GM10266 (cell line): Measurements from ENCODE around the gene NUPR1.
"Not testable (repeated sequence)": the region's sequence is repeated elsewhere in the genome, so short reads cannot be mapped to it uniquely, and the experiment has no call there.

Source experiments
- DNase-seq: peaks from one replicate; pipeline ENCODE4 v3.0.0; 2012; ENCODE audit errors: extremely low spot score
- TF ChIP-seq, protein P1 (sequence below): IDR thresholded peaks from 2 replicates; pipeline ENCODE4 v1.5.1; 2012; ENCODE audit warnings: mild to moderate bottlenecking, low read depth; ENCODE audit not compliant: control insufficient read depth, insufficient read depth; ENCODE audit errors: missing control alignments

The NUPR1 gene

DNA sequence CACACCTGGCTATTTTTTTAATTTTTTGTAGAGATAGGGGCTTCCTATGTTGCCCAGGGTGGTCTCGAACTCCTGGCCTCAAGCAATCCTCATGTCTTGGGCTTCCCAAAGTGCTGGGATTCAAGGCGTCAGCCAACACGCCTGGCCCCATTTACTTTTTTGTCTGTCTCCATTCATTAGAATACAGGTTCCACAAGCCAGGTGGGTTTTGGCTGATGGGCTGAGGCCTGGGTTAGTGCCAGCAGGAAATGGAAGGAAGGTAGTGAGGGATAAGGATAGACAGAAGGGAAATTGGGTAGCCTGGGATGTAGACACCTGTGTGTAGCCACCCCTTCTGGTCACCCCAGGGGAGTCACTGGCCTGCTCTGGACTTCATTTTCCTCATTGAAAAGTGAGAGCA lies 27.7 kb downstream of the NUPR1 start:
- no peak for DNase-seq
- TF ChIP-seq, protein P1, sequence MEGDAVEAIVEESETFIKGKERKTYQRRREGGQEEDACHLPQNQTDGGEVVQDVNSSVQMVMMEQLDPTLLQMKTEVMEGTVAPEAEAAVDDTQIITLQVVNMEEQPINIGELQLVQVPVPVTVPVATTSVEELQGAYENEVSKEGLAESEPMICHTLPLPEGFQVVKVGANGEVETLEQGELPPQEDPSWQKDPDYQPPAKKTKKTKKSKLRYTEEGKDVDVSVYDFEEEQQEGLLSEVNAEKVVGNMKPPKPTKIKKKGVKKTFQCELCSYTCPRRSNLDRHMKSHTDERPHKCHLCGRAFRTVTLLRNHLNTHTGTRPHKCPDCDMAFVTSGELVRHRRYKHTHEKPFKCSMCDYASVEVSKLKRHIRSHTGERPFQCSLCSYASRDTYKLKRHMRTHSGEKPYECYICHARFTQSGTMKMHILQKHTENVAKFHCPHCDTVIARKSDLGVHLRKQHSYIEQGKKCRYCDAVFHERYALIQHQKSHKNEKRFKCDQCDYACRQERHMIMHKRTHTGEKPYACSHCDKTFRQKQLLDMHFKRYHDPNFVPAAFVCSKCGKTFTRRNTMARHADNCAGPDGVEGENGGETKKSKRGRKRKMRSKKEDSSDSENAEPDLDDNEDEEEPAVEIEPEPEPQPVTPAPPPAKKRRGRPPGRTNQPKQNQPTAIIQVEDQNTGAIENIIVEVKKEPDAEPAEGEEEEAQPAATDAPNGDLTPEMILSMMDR = no peak

DNA sequence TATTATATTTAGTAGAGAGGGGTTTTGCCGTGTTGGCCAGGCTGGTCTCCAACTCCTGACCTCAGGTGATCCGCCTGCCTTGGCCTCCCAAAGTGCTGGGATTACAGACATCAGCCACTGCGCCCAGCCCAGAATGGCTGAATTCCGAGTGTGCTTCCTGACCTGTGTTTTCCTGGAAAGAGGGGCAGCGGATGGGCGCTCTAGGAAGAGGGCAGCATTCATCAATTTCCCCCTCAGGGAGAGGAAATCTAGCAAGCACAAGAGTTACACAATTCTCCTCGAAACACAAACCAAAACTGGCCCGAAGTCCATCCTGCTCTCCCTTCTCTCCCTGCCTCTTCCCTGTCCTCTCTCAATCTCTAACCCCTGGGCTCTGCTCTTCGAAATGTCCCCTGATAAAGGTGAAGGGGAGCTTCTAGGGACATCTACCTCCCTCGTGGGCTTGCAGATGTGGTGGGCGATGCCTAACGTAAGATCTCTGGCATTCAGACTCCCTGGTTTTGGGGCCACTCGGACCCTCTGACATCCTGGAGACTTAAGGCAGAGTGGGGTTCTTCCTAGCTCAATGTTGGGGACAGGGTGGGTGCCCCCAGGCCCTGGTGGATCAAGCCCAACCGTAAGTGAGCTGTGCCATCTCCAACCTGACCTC lies 33.2 kb downstream of the NUPR1 start:
- no peak for DNase-seq
- TF ChIP-seq, protein P1 = no peak

DNA sequence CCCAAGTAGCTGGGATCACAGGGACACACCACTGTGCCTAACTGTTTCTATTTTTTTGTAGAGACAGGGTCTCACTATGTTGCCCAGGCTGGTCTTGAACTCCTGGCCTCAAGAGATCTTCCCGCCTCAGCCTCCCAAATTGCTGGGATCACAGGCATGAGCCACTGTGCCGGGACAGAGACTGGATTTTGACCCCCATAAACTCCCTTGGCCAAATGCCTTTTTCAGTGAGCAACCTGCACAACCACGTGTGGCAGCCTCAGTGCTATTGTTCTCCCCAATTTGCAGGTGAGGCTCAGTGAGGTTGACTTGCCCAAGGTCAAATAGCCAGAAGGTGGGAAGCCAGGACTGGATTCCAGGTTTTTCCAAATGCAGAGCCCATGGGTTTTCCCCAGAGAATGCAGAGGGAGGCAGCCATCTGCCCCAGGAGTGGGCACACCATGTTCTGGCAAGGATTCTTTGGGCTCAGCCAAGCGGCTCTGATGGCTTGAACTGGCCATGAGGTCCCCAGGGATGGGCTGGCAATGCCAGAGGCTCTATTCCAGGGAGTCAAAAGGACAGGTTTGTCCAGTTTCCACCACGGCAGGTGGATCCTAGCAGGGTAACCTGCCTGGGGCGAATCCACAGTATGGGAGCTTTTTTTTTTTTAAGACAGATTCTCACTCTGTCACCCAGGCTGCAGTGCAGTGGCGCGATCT lies 33.9 kb downstream of the NUPR1 start:
- TF ChIP-seq, protein P1 = no peak
- DNase-seq = no peak

DNA sequence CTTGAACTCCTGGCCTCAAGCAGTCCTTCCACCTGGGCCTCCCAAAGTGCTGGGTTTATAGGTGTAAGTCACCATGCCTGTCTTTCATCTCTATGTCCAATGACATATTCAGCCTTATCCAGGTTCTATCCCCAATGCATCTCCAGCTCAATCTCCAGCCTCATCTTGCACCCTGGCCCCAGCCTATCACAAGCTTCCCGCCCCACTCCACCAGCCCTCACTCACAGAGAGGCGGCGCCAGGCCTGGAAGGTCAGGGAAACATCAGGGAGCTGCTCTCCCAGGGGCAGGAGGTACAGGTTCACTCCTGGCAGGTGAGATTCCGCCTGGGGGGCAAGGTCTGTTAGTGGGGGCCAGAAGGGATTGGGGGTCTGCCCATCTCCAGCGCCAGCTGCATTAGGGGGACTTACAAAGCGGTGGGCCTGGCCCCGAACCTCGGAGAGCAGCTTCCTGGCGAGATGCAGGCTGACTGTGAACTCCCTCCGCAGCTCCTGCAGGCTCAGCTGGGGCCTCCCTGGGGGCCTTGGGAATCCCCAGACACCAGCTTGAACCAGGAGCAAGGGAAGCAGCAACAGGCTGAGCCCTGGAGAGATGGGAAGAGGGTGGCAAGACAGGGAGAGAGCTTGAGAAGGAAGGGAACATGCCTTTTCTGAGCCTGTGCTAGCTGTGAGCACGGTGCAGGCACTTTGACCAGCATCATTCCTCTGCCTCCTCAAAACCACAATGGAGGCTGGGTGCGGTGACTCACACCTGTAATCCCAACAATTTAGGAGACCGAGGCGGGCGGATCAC lies 35.1 kb downstream of the NUPR1 start:
- TF ChIP-seq, protein P1 = no peak
- DNase-seq = no peak

DNA sequence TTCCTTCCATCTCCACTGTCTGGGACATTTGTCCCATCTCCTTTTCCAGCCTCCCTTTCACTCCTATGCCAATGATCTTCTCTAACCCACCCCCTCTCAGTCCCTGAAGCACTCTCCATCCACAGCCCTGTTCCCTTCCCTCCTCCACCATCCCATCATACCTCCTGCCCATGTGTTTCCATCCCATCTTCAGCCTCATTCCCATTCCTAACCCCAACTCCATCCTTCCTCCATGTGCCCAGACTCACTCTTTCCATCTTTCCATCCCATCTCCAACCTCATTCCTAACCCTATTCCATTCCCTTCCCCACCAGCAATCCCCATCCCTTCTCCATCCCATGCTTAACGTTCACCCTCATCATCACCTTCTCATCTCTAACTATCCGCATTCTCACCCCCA lies 36.5 kb downstream of the NUPR1 start:
- TF ChIP-seq, protein P1 = no peak

DNA sequence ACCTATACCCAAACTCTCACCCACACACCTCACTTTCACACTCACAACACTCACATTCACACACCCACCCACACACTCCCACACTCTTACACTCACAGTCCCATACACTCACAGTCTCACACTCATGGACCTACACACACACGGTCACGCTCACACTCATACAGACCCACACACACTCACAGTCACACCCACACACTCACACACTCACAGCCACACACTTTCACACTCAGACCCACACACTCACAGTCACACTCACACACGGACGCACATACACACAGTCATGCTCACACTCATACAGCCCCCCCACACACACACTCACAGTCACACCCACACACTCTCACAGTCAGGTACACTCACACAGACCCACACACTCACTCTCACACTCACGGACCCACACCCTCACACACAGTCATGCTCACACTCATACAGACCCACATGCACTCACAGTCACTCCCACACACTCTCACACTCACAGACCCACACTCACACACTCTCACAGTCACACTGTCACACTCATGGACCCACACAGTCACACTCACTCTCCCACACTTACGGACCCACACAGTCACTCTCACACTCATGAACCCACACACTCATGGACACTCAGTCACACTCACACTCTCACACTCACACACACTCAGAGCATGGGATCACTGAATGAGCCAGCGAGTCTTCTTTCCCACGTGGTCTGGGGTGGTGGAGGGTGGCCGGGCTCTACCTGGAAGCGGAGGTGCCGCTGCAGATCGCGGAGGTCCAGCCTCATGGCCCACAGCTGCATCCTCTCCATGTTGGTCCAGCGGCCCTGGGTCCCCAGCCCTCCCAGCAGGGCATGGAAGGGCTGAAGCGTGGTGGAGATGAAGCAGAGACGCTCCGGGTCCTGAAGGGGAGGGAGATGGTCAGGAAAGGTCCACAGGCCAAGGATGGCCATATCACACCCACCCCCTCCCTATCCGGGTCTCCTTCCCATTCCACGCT lies 37.2 kb downstream of the NUPR1 start:
- no peak for DNase-seq
- TF ChIP-seq, protein P1 = no peak

More for the DNA sequence above, 36.5 kb downstream of the NUPR1 start:
- no peak for DNase-seq

DNA sequence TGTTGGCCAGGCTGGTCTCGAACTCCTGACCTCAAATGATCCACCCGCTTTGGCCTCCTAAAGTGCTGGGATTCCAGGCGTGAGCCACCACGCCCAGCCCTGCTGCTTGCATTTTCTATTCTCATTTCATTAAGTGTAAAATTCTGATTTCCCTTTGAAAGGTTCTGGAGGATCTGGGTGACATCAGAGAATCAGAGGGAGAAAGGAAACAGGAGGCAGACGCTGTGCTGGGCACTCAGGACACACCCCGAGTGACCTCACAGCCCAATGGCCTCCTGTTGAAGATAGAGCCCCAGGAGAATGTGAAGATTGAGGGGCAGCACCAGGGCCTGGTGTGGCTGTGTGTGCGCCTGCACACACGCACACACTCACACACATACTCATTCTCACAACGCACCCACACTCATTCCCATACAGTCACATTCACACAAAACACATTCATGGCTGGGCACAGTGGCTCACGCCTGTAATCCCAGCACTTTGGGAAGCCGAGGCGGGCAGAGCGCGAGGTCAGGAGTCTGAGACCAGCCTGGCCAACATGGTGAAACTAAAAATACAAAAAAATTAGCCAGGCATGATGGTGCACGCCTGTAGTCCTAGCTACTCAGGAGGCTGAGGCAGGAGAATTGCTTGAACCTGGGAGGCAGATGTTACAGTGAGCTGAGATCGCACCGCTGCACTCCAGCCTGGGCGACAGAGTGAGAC lies 38.1 kb downstream of the NUPR1 start:
- DNase-seq = not testable (repeated sequence)
